HepG2 (cell line): ENCODE measurements around the gene BMF. TPM values are rescaled to one million over a fixed set of nuclear protein-coding genes. Genes with fewer than 3 reads are reported as not detected.
"Not testable (repeated sequence)": the region's sequence is repeated elsewhere in the genome, so short reads cannot be mapped to it uniquely, and the experiment has no call there.

Experiments used
- ATAC-seq: fragments of 200-7000 bp; cut with Tn5 transposase; 3 replicates; pipeline ENCODE4 v1.9.1; 2020; ENCODE audit warnings: mild to moderate bottlenecking, moderate library complexity
- BruUV-seq: library from RNA; stranded (reverse); fragments of 400-500 nt; replicated peaks from 2 replicates; lab custom pipeline; 2021; lab: Mats Ljungman, UMichigan
- CTCF ChIA-PET: fragments of 300-600 bp; formaldehyde crosslinking; extraction: SDS; loops from one replicate; lab custom pipeline; 2021; ENCODE audit warnings: low total read pairs, inconsistent platforms, low intra/inter-chr PET ratio; lab: Yijun Ruan, JAX
- POLR2A ChIA-PET: fragments of 350-600 bp; sonication (Branson Sonifier 250); formaldehyde crosslinking; loops from one replicate; lab custom pipeline; 2020; ENCODE audit warnings: antibody characterized with exemption, inconsistent platforms; lab: Yijun Ruan, JAX
- DNase-seq: peaks from one replicate; pipeline ENCODE4 v3.0.0-alpha.2; 2015; ENCODE audit warnings: low spot score
- FAIRE-seq: peaks from 3 replicates; lab custom pipeline; 2011; peaks lifted over from hg19 to GRCh38; lab: Jason Lieb, UNC
- H2AFZ ChIP-seq: one replicate; pipeline ENCODE4 v1.6.1; 2011; ENCODE audit warnings: low read length, inconsistent platforms
- H3K27ac ChIP-seq: fragments of 300-600 bp; 3 replicates; pipeline ENCODE4 v1.8.0; 2011; ENCODE audit warnings: mixed run types, mild to moderate bottlenecking, mixed read lengths, low read length, inconsistent platforms; ENCODE audit not compliant: insufficient read depth; ENCODE audit errors: extremely low read length
- H3K27me3 ChIP-seq, 2 experiments: fragments of 200-600 bp in 1 of 2; 2 replicates in 1 of 2; 3 replicates in 1 of 2; pipeline versions ENCODE4 v1.6.0 to v1.8.0; 2011; ENCODE audit warnings: low read length in 2 of 2, mild to moderate bottlenecking in 2 of 2, moderate library complexity in 2 of 2, inconsistent platforms in 1 of 2; ENCODE audit not compliant: insufficient read depth in 2 of 2, control insufficient read depth in 1 of 2
- H3K36me3 ChIP-seq, 2 experiments: fragments of 200-600 bp in 1 of 2; replicated peaks in 1 of 2; 2 replicates in 1 of 2; 3 replicates in 1 of 2; pipeline versions ENCODE4 v1.5.1 to v1.8.0; 2011; ENCODE audit warnings: low read length in 2 of 2, inconsistent platforms in 1 of 2; ENCODE audit not compliant: insufficient read depth in 2 of 2, control insufficient read depth in 1 of 2
- H3K4me1 ChIP-seq: 2 replicates; pipeline ENCODE4 v1.5.1; 2012; ENCODE audit warnings: low read length, inconsistent platforms; ENCODE audit not compliant: insufficient read depth
- H3K4me2 ChIP-seq: 2 replicates; pipeline ENCODE4 v1.6.0; 2011; ENCODE audit warnings: low read depth, low read length, inconsistent platforms
- H3K4me3 ChIP-seq, 3 experiments: fragments of 200-600 bp in 1 of 3; sonication (generic), shearing (Covaris generic) in 1 of 3; replicated peaks in 1 of 3; 2 replicates each; pipeline ENCODE4 v1.5.1; 2011 to 2016; ENCODE audit warnings: low read length in 3 of 3, inconsistent platforms in 2 of 3, low read depth in 2 of 3, mild to moderate bottlenecking in 2 of 3, control low read depth in 1 of 3, mixed read lengths in 1 of 3; ENCODE audit not compliant: insufficient read depth in 1 of 3
- H3K79me2 ChIP-seq: one replicate; pipeline ENCODE4 v1.6.1; 2011; ENCODE audit warnings: low read length, inconsistent platforms; ENCODE audit not compliant: insufficient read depth
- H3K9ac ChIP-seq: 2 replicates; pipeline ENCODE4 v1.6.0; 2011; ENCODE audit warnings: mild to moderate bottlenecking, low read depth, low read length, inconsistent platforms; ENCODE audit not compliant: insufficient read depth
- H3K9me3 ChIP-seq: 2 replicates; pipeline ENCODE4 v1.5.1; 2012; ENCODE audit warnings: mild to moderate bottlenecking, low read length
- H4K20me1 ChIP-seq: 2 replicates; pipeline ENCODE4 v1.6.0; 2011; ENCODE audit warnings: inconsistent platforms, mild to moderate bottlenecking, low read length, moderate library complexity; ENCODE audit not compliant: insufficient read depth
- MZF1 ChIP-seq: sonication (generic); formaldehyde crosslinking; IDR thresholded peaks from 2 replicates; pipeline ENCODE4 v1.8.1; 2023; ENCODE audit warnings: mild to moderate bottlenecking, missing genetic modification reagents, borderline replicate concordance
- YY1 ChIP-seq: IDR thresholded peaks from 2 replicates; pipeline ENCODE4 v1.6.1; 2011; ENCODE audit warnings: low read length, low read depth, moderate library complexity, mild to moderate bottlenecking; ENCODE audit not compliant: insufficient read depth, insufficient replicate concordance
- ZFP36L2 ChIP-seq: sonication (generic); formaldehyde crosslinking; IDR thresholded peaks from 2 replicates; pipeline ENCODE4 v1.4.0; 2020; ENCODE audit warnings: missing genetic modification reagents
- ZNF331 ChIP-seq: sonication (generic); formaldehyde crosslinking; IDR thresholded peaks from 2 replicates; pipeline ENCODE4 v1.4.0; 2020; ENCODE audit warnings: missing genetic modification reagents
- ZNF350 ChIP-seq: sonication (generic); formaldehyde crosslinking; IDR thresholded peaks from 2 replicates; pipeline ENCODE4 v1.4.0; 2020; ENCODE audit warnings: mild to moderate bottlenecking, low read depth, missing genetic modification reagents, borderline replicate concordance
- ZNF383 ChIP-seq: sonication (generic); formaldehyde crosslinking; IDR thresholded peaks from 2 replicates; pipeline ENCODE4 v1.4.0; 2020; ENCODE audit warnings: missing genetic modification reagents, mild to moderate bottlenecking, borderline replicate concordance
- WGBS: methylation state at CpG from one replicate; pipeline ENCODE4 v1.1.6; 2017; ENCODE audit warnings: low lambda C conversion rate; 5-methylcytosine and 5-hydroxymethylcytosine counted together
- in situ Hi-C: cut with HindIII; loops from 2 replicates; pipeline ENCODE4 v1.10.0; 2017; ENCODE audit warnings: low pct_unique_long_range_greater_than_20kb; ENCODE audit not compliant: extremely low pct_ligation_motif_present
- intact Hi-C: fragments of 100-400 bp; cut with micrococcal nuclease; formaldehyde crosslinking; loops from one replicate; pipeline ENCODE4 v1.10.0; 2022; ENCODE audit not compliant: unreplicated experiment
- polyA plus RNA-seq, 8 experiments: library from polyadenylated mRNA; depleted of rRNA in 3 of 8; stranded (reverse) in 7 of 8; unstranded in 1 of 8; fragments of >200 nt; fragmentation: Illumina TruSeq in 4 of 8; extraction: Trizol in 4 of 8; gene quantifications; 2 replicates each; pipeline versions ENCODE4 v1.2.1 to v1.2.3, GENCODE V29; 2011 to 2016; ENCODE audit warnings: low read depth in 4 of 8, missing spikeins in 1 of 8, mixed read lengths in 1 of 8; ENCODE audit not compliant: insufficient read depth in 1 of 8
- total RNA-seq, 5 experiments: library from RNA; depleted of rRNA; stranded (reverse); fragments of >200 nt; fragmentation: Illumina TruSeq; extraction: Trizol; gene quantifications; 2 replicates each; pipeline ENCODE4 v1.2.3, GENCODE V29; 2016; ENCODE audit warnings: low read depth in 1 of 5
- TF ChIP-seq, protein P1 (sequence below): sonication (generic); formaldehyde crosslinking; conservative IDR thresholded peaks from 2 replicates; pipeline ENCODE4 v1.4.0; 2020; ENCODE audit warnings: missing genetic modification reagents
- TF ChIP-seq, protein P2 (sequence below): sonication (generic); formaldehyde crosslinking; IDR thresholded peaks from 2 replicates; pipeline ENCODE4 v1.4.0; 2020; ENCODE audit warnings: low read depth, mild to moderate bottlenecking, missing genetic modification reagents

The BMF gene
- total and polyA plus RNA-seq, 2 of the 13 experiments (the other 11 are each of a cell fraction or from before 2014, with no cell fraction given): 8.7 to 15.9 TPM

GRCh38 chr15:40155270-40155910, 46.7 kb upstream of the BMF start:
- intact Hi-C loops (no loop called here), in situ Hi-C loops (no loop called here)
- Histone ChIP-seq H3K79me2 (no peaks in the 10 kb centered on the region), H3K4me2 (no peak overlapping the region), H4K20me1 (no peaks in the 10 kb centered on the region), H3K4me3 (no peak overlapping the region), H3K4me1 (peaks cover 35% of the 10 kb centered on the region), H2AFZ (no peak overlapping the region), H3K36me3 (no peaks in the 10 kb centered on the region), H3K9me3 (no peaks in the 10 kb centered on the region), H3K27ac (no peak overlapping the region), H3K9ac (no peak overlapping the region)
- ATAC-seq: no peak
- POLR2A ChIA-PET: interaction anchor here (1.0 to 1.6 kb wide), 3 partner anchors 49 to 67 kb away, joined by 3 to 4 read pairs (median 4); no protein-coding TSS in a partner anchor
- no TSS peak for BruUV-seq
- WGBS: 35% methylated on average over 3 of the region's 5 CpGs
- DNase-seq: no peak
- FAIRE-seq: no peak
- TF ChIP-seq MZF1 (no peak), ZNF331 (no peak), YY1 (no peak), ZFP36L2 (CRISPR knock-in tag) (no peak), ZNF350 (CRISPR knock-in tag) (no peak), ZNF383 (CRISPR knock-in tag) (no peak)
- TF ChIP-seq, protein P1, sequence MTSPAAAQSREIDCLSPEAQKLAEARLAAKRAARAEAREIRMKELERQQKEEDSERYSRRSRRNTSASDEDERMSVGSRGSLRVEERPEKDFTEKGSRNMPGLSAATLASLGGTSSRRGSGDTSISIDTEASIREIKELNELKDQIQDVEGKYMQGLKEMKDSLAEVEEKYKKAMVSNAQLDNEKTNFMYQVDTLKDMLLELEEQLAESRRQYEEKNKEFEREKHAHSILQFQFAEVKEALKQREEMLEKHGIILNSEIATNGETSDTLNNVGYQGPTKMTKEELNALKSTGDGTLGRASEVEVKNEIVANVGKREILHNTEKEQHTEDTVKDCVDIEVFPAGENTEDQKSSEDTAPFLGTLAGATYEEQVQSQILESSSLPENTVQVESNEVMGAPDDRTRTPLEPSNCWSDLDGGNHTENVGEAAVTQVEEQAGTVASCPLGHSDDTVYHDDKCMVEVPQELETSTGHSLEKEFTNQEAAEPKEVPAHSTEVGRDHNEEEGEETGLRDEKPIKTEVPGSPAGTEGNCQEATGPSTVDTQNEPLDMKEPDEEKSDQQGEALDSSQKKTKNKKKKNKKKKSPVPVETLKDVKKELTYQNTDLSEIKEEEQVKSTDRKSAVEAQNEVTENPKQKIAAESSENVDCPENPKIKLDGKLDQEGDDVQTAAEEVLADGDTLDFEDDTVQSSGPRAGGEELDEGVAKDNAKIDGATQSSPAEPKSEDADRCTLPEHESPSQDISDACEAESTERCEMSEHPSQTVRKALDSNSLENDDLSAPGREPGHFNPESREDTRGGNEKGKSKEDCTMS (CRISPR knock-in tag): no peak
- TF ChIP-seq, protein P2, sequence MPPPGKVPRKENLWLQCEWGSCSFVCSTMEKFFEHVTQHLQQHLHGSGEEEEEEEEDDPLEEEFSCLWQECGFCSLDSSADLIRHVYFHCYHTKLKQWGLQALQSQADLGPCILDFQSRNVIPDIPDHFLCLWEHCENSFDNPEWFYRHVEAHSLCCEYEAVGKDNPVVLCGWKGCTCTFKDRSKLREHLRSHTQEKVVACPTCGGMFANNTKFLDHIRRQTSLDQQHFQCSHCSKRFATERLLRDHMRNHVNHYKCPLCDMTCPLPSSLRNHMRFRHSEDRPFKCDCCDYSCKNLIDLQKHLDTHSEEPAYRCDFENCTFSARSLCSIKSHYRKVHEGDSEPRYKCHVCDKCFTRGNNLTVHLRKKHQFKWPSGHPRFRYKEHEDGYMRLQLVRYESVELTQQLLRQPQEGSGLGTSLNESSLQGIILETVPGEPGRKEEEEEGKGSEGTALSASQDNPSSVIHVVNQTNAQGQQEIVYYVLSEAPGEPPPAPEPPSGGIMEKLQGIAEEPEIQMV (CRISPR knock-in tag): no peak
- TF ChIP-seq, all 625 proteins: peak for 0
- peaks cover 0 to 2% of the 10 kb centered on the region in 2 experiments; a peak in 2 of 5 replicates for H3K27me3 ChIP-seq
- CTCF ChIA-PET: no interaction called here

DNA sequence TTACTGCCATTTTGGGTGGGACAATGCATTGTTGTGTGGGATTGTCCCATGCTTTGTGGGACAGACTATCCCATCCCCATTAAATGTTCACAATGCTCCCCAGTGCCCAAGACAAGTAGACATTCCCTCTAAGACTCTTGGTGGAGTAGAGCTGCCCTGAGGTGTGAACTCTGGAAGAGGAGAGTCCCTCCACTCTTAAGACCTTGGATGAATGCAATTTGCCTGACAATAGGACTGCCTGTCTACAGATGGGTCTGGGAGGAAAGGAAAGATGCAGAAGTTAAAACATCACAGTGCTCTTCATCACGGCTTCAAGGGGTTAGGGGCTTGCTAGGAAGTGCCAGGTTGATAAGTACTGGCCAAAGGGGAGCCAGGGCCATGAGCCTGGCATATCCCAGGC, 46.1 kb upstream of the BMF start:
- DNase-seq, H3K27me3 ChIP-seq, BruUV-seq, CTCF ChIA-PET, ATAC-seq, H4K20me1 ChIP-seq, in situ Hi-C loops, H2AFZ ChIP-seq, FAIRE-seq, H3K9me3 ChIP-seq, intact Hi-C loops, H3K27ac ChIP-seq, H3K4me2 ChIP-seq, H3K4me3 ChIP-seq, H3K79me2 ChIP-seq, H3K36me3 ChIP-seq, H3K9ac ChIP-seq: not testable (repeated sequence)
- H3K4me1 ChIP-seq: peaks cover 34% of the 10 kb centered on the region
- WGBS: 20% methylated on average over 1 of the region's 1 CpG
- POLR2A ChIA-PET: interaction anchor here (1.0 to 1.5 kb wide), 2 partner anchors 50 to 66 kb away, joined by 3 to 4 read pairs; no protein-coding TSS in a partner anchor
